T-helper 22 cell (primary cell): ENCODE measurements around the gene ASTN2.
"Not testable (repeated sequence)": the region's sequence is repeated elsewhere in the genome, so short reads cannot be mapped to it uniquely, and the experiment has no call there.

Source experiments
- DNase-seq: peaks from one replicate; pipeline ENCODE4 v3.0.0-alpha.2; 2020; ENCODE audit warnings: low read depth

Gene ASTN2

GRCh38 chr9:116697362-116697761 lies 717.5 kb downstream of the ASTN2 start:
- no peak for DNase-seq

- no peak for DNase-seq
Observed at GRCh38 chr9:116695438-116695837, 719.4 kb downstream of the ASTN2 start.

GRCh38 chr9:116694785-116695291 lies 720.0 kb downstream of the ASTN2 start:
- no peak for DNase-seq

GRCh38 chr9:116693233-116693731 lies 721.6 kb downstream of the ASTN2 start:
- no peak for DNase-seq

GRCh38 chr9:116692616-116693015 lies 722.2 kb downstream of the ASTN2 start:
- DNase-seq = no peak

GRCh38 chr9:116691607-116692006 lies 723.2 kb downstream of the ASTN2 start:
- no peak for DNase-seq

- DNase-seq = not testable (repeated sequence)
Observed at GRCh38 chr9:116690805-116691204, 724.1 kb downstream of the ASTN2 start.

- DNase-seq = no peak
Observed at GRCh38 chr9:116689486-116690032, 725.3 kb downstream of the ASTN2 start.

- no peak for DNase-seq
Observed at GRCh38 chr9:116688806-116689485, 725.9 kb downstream of the ASTN2 start.

- no peak for DNase-seq
Observed at GRCh38 chr9:116687754-116688135, 727.1 kb downstream of the ASTN2 start.

- peak; percentile 78 for DNase-seq
Observed at GRCh38 chr9:116687074-116687753, 727.6 kb downstream of the ASTN2 start, which contains the start of gene TRIM32. Gene TRIM32, plus strand, starts transcription at chr9:116687305. Its CDS starts 10,438 bp downstream, at chr9:116697743.

GRCh38 chr9:116686693-116687073 lies 728.2 kb downstream of the ASTN2 start:
- no peak for DNase-seq

GRCh38 chr9:116686135-116686534 lies 728.7 kb downstream of the ASTN2 start:
- DNase-seq = no peak

GRCh38 chr9:116685166-116685565 lies 729.7 kb downstream of the ASTN2 start:
- no peak for DNase-seq

- no peak for DNase-seq
Observed at GRCh38 chr9:116683535-116683934, 731.3 kb downstream of the ASTN2 start.

- DNase-seq = no peak
Observed at GRCh38 chr9:116674210-116674980, 740.5 kb downstream of the ASTN2 start.

- DNase-seq = no peak
Observed at GRCh38 chr9:116673375-116673774, 741.5 kb downstream of the ASTN2 start.

GRCh38 chr9:116671605-116672004 lies 743.3 kb downstream of the ASTN2 start:
- DNase-seq = no peak

GRCh38 chr9:116668970-116669695 lies 745.7 kb downstream of the ASTN2 start:
- DNase-seq = no peak

GRCh38 chr9:116663581-116663980 lies 751.3 kb downstream of the ASTN2 start:
- no peak for DNase-seq

- no peak for DNase-seq
Observed at GRCh38 chr9:116662646-116663310, 752.1 kb downstream of the ASTN2 start.
